Testis (tissue), 3 donors: ENCODE results near the gene CEP104. TPM values are rescaled to one million over a fixed set of nuclear protein-coding genes. Genes with fewer than 3 reads are reported as not detected.

Experiments used
- DNase-seq: peaks from one replicate; pipeline ENCODE4 v3.0.0-alpha.2; 2019
- H3K27ac ChIP-seq, 2 donors: fragments of 200-600 bp; sonication (generic); one replicate each; pipeline ENCODE4 v1.5.1; 2019
- H3K27me3 ChIP-seq: fragments of 200-600 bp; sonication (generic); one replicate; pipeline ENCODE4 v1.5.1; 2019
- H3K36me3 ChIP-seq: fragments of 200-600 bp; sonication (generic); one replicate; pipeline ENCODE4 v1.5.1; 2017; ENCODE audit warnings: low read depth; ENCODE audit errors: missing control alignments
- H3K4me1 ChIP-seq: fragments of 200-600 bp; sonication (generic); one replicate; pipeline ENCODE4 v1.5.1; 2019
- H3K4me3 ChIP-seq, 2 donors: fragments of 200-600 bp; sonication (generic); one replicate each; pipeline ENCODE4 v1.5.1; 2017 to 2019
- H3K9me3 ChIP-seq: fragments of 200-600 bp; sonication (generic); one replicate; pipeline ENCODE4 v1.5.1; 2017
- CTCF ChIP-seq, 3 experiments: fragments of 450-650 bp in 2 of 3; fragments of 200-600 bp in 1 of 3; sonication (generic) in 1 of 3; IDR thresholded peaks; one replicate each; pipeline ENCODE4 v1.5.1; 2016 to 2019; ENCODE audit warnings: antibody characterized with exemption in 3 of 3, mild to moderate bottlenecking in 2 of 3, moderate library complexity in 1 of 3
- POLR2A ChIP-seq: fragments of 450-650 bp; IDR thresholded peaks from one replicate; pipeline ENCODE4 v1.6.1; 2017; ENCODE audit warnings: antibody characterized with exemption, mild to moderate bottlenecking, moderate library complexity
- WGBS, 2 donors: methylation state at CpG; one replicate each; pipeline ENCODE4 v1.1.5; 2018; 5-methylcytosine and 5-hydroxymethylcytosine counted together
- intact Hi-C: fragments of 100-400 bp; cut with DNase I; formaldehyde crosslinking; loops from one replicate; pipeline ENCODE4 v1.15.1; 2023; ENCODE audit warnings: low total_unique reads
- polyA plus RNA-seq: library from polyadenylated mRNA; stranded (reverse); fragments of 350-450 nt; fragmentation: Illumina TruSeq; extraction: RNeasy Lipid Tissue Mini Kit (QIAGEN cat#74804); gene quantifications from one replicate; pipeline ENCODE4 v1.2.3, GENCODE V29; 2014; ENCODE audit warnings: low read depth, low replicate concordance; ENCODE audit not compliant: insufficient read depth
- total RNA-seq, 2 donors: library from RNA; depleted of rRNA; stranded (reverse); fragments of >200 nt; gene quantifications; one replicate each; pipeline ENCODE4 v1.2.3, GENCODE V29; 2016

Gene CEP104
- total and polyA plus RNA-seq, 3 donors from 2014 or later = 41.5 to 80.4 (median 55.1) TPM

DNA sequence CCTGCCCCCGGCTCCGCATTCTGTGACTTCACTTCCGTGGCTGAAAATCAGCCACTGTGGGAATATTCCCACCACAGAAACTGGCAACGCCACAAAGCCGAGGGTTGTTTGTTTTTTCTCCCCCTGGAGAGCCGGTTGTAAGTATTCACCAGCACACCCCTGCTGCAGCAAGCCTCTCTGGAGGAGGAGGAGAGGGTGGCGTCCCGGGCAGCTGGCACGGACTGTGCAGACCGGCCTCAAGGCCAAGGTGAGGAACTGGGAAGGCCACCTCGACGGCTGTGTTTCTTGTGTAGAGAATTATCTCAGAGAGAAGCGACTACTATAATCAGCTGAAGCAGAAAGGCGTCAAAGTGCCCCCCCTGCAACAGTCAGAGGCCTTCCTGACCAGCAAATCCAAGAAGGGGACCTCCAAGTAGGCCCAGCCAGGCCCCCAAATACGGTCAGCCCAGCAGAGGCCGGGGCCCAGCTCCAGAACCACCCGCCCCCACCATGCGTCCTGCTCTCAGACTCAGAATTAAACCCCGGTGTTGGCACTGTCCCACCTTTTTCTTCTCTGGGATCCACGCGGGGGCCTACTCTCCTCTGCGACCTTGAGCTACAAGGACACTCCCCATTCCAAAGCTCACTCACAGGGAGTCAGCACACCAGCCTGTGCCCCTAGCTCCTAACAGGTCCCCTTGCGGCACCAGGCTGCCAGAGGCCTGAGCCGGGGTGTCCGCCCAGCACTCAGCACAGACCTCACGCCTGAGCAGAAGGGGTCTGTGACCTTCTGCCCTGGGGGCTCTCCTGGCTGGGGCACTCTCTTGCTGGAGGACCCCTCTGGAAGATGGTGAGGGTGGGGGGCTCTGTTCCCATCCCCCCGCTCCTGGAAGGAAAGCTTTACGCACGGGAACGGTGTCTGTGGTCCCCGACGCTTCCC lies 85.6 kb downstream of the CEP104 start:
- intact Hi-C loops = no loop called here
- H3K4me3 ChIP-seq = peak overlapping the region; percentile 62 to 70
- TF ChIP-seq CTCF (IDR thresholded peaks at IDR 0.05) (no peak), POLR2A (no peak)
- H3K9me3 ChIP-seq = no peaks in the 10 kb centered on the region
- peak overlapping the region; percentile 12 to 60 for H3K27ac ChIP-seq
- peak; percentile 75 for DNase-seq
- no peaks in the 10 kb centered on the region for H3K36me3 ChIP-seq
- 16 to 26% methylated on average over 20 to 32 of the region's 32 CpGs for WGBS, 2 donors
- H3K27me3 ChIP-seq = no peaks in the 10 kb centered on the region
- peaks cover 40% of the 10 kb centered on the region for H3K4me1 ChIP-seq

GRCh38 chr1:3770047-3770765 lies 86.8 kb downstream of the CEP104 start:
- H3K4me3 ChIP-seq = no peak overlapping the region
- intact Hi-C loops = no loop called here
- no peaks in the 10 kb centered on the region for H3K27me3 ChIP-seq
- DNase-seq = no peak
- 77 to 88% methylated on average over 5 to 16 of the region's 16 CpGs for WGBS, 2 donors
- no peaks in the 10 kb centered on the region for H3K36me3 ChIP-seq
- H3K9me3 ChIP-seq = no peaks in the 10 kb centered on the region
- TF ChIP-seq POLR2A = no peak
- TF ChIP-seq CTCF (IDR thresholded peaks at IDR 0.05) = no peak
- no peak overlapping the region for H3K27ac ChIP-seq
- H3K4me1 ChIP-seq = peaks cover 28% of the 10 kb centered on the region

- Histone ChIP-seq H3K27me3 (no peaks in the 10 kb centered on the region), H3K36me3 (no peaks in the 10 kb centered on the region), H3K4me3 (no peak overlapping the region), H3K27ac (no peak overlapping the region), H3K4me1 (peaks cover 20% of the 10 kb centered on the region), H3K9me3 (no peaks in the 10 kb centered on the region)
- 83 to 94% methylated on average over 14 to 22 of the region's 22 CpGs for WGBS, 2 donors
- intact Hi-C loops = no loop called here
- DNase-seq = no peak
- no peak for TF ChIP-seq CTCF (IDR thresholded peaks at IDR 0.05)
- no peak for TF ChIP-seq POLR2A
Observed at GRCh38 chr1:3768811-3769390, 88.1 kb downstream of the CEP104 start.

GRCh38 chr1:3767328-3767925 lies 89.6 kb downstream of the CEP104 start:
- DNase-seq = no peak
- WGBS, 2 donors = 91 to 94% methylated on average over 17 of the region's 17 CpGs
- intact Hi-C loops = no loop called here
- Histone ChIP-seq H3K36me3 (no peaks in the 10 kb centered on the region), H3K4me1 (peaks cover 20% of the 10 kb centered on the region), H3K27ac (no peak overlapping the region), H3K4me3 (no peak overlapping the region), H3K9me3 (no peaks in the 10 kb centered on the region), H3K27me3 (no peaks in the 10 kb centered on the region)
- TF ChIP-seq POLR2A (no peak), CTCF (IDR thresholded peaks at IDR 0.05) (no peak)
